OCI-LY7 (cell line): ENCODE measurements around the gene POLR3H. TPM values are rescaled to one million over a fixed set of nuclear protein-coding genes. Genes with fewer than 3 reads are reported as not detected.

ENCODE experiments used
- BruUV-seq: library from RNA; stranded (reverse); fragments of 400-500 nt; replicated peaks from 2 replicates; lab custom pipeline; 2021; lab: Mats Ljungman, UMichigan
- CTCF ChIA-PET: fragments of 300-600 bp; sonication (Branson Sonifier 250); formaldehyde crosslinking; loops from one replicate; lab custom pipeline; 2022; ENCODE audit warnings: antibody characterized with exemption; ENCODE audit not compliant: unreplicated experiment; lab: Charles Lee
- POLR2A ChIA-PET: fragments of 300-600 bp; sonication (Branson Sonifier 250); formaldehyde crosslinking; loops from one replicate; lab custom pipeline; 2022; ENCODE audit warnings: antibody characterized with exemption; lab: Charles Lee
- DNase-seq: peaks from one replicate; pipeline ENCODE4 v3.0.0-alpha.2; 2015; ENCODE audit warnings: low spot score
- H2AFZ ChIP-seq: fragments of 200-600 bp; sonication (generic), shearing (Covaris generic); 2 replicates; pipeline ENCODE4 v1.6.1; 2014; ENCODE audit warnings: mild to moderate bottlenecking, antibody characterized with exemption, low read length, moderate library complexity
- H3K27ac ChIP-seq: fragments of 200-600 bp; sonication (generic); 2 replicates; pipeline ENCODE4 v1.5.1; 2014; ENCODE audit warnings: mixed run types, low read depth, mild to moderate bottlenecking, moderate library complexity, low read length, inconsistent platforms; ENCODE audit not compliant: poor library complexity, severe bottlenecking
- H3K36me3 ChIP-seq: fragments of 200-600 bp; sonication (generic); 2 replicates; pipeline ENCODE4 v1.6.1; 2014; ENCODE audit warnings: mild to moderate bottlenecking, antibody characterized with exemption, low read length, moderate library complexity, mixed read lengths; ENCODE audit not compliant: insufficient read depth
- H3K4me1 ChIP-seq: fragments of 200-600 bp; sonication (generic); 2 replicates; pipeline ENCODE4 v1.5.1; 2014; ENCODE audit warnings: mild to moderate bottlenecking, low read length; ENCODE audit not compliant: insufficient read depth, poor library complexity, severe bottlenecking
- H3K4me2 ChIP-seq: fragments of 200-600 bp; sonication (generic); 2 replicates; pipeline ENCODE4 v1.6.1; 2014; ENCODE audit warnings: mild to moderate bottlenecking, low read length
- H3K4me3 ChIP-seq: fragments of 200-600 bp; sonication (generic); 2 replicates; pipeline ENCODE4 v1.5.1; 2014; ENCODE audit warnings: mild to moderate bottlenecking, low read depth, low read length; ENCODE audit not compliant: poor library complexity, severe bottlenecking
- H3K79me2 ChIP-seq: fragments of 200-600 bp; sonication (generic); 2 replicates; pipeline ENCODE4 v1.6.1; 2016; ENCODE audit warnings: low read depth, mild to moderate bottlenecking, low read length, moderate library complexity, mixed read lengths; ENCODE audit not compliant: insufficient read depth
- H3K9me2 ChIP-seq: fragments of 200-600 bp; sonication (generic); 2 replicates; pipeline ENCODE4 v1.6.1; 2016; ENCODE audit warnings: mild to moderate bottlenecking, low read length, mixed read lengths; ENCODE audit not compliant: insufficient read depth
- H3K9me3 ChIP-seq: fragments of 200-600 bp; sonication (generic); 2 replicates; pipeline ENCODE4 v1.6.1; 2014; ENCODE audit warnings: mild to moderate bottlenecking, mixed run types, low read length, mixed read lengths
- H4K20me1 ChIP-seq: fragments of 200-600 bp; sonication (generic); 2 replicates; pipeline ENCODE4 v1.6.1; 2014; ENCODE audit warnings: mild to moderate bottlenecking, antibody characterized with exemption, low read length, moderate library complexity, mixed read lengths; ENCODE audit not compliant: insufficient read depth
- CTCF ChIP-seq: fragments of 200-600 bp; sonication (generic); conservative IDR thresholded peaks from 2 replicates; pipeline ENCODE4 v1.5.1; 2014; ENCODE audit warnings: mild to moderate bottlenecking, antibody characterized with exemption, low read length, moderate library complexity, mixed read lengths
- EZH2phosphoT487 ChIP-seq: fragments of 200-600 bp; sonication (generic); IDR thresholded peaks from 2 replicates; pipeline ENCODE4 v1.6.1; 2018; ENCODE audit warnings: low read depth, borderline replicate concordance, mild to moderate bottlenecking, mixed run types, antibody characterized with exemption, low read length, moderate library complexity, mixed read lengths
- intact Hi-C: fragments of 100-400 bp; cut with micrococcal nuclease; formaldehyde crosslinking; loops from one replicate; pipeline ENCODE4 v1.10.0; 2022; ENCODE audit not compliant: unreplicated experiment
- total RNA-seq, 2 experiments: library from RNA; depleted of rRNA in 1 of 2; stranded (reverse); fragments of >200 nt in 1 of 2; shearing (Covaris generic) in 1 of 2; gene quantifications; 2 replicates each; pipeline ENCODE4 v1.2.3, GENCODE V29; 2014 to 2022

POLR3H gene
- total RNA-seq, 2 experiments from 2014 or later, result 28.5 to 48.3 TPM

GRCh38 chr22:41511521-41511968, 32.7 kb downstream of the POLR3H start:
- DNase-seq, result no peak
- H3K79me2 ChIP-seq, result no peaks in the 10 kb centered on the region; the same call in 1 of the 2 replicates
- TF ChIP-seq CTCF (no peak), EZH2phosphoT487 (no peak)
- CTCF ChIA-PET, result no interaction called here
- H3K36me3 ChIP-seq, result peaks cover 86% of the 10 kb centered on the region
- H3K4me3 ChIP-seq, result no peak overlapping the region
- POLR2A ChIA-PET, result no interaction called here
- H3K27ac ChIP-seq, result no peak overlapping the region
- no peak overlapping the region for H3K4me2 ChIP-seq
- no peak overlapping the region for H2AFZ ChIP-seq
- intact Hi-C loops, result no loop called here
- H4K20me1 ChIP-seq, result no peaks in the 10 kb centered on the region
- H3K9me3 ChIP-seq, result no peaks in the 10 kb centered on the region
- H3K4me1 ChIP-seq, result no peaks in the 10 kb centered on the region
- no peaks in the 10 kb centered on the region for H3K9me2 ChIP-seq
- no TSS peak for BruUV-seq

- POLR2A ChIA-PET, result no interaction called here
- DNase-seq, result no peak
- no peak overlapping the region for H3K4me2 ChIP-seq
Measured at GRCh38 chr22:41508770-41509170, 35.5 kb downstream of the POLR3H start.

More at GRCh38 chr22:41508770-41509170, 35.5 kb downstream of the POLR3H start:
- CTCF ChIA-PET, result no interaction called here
- Histone ChIP-seq H4K20me1 (no peaks in the 10 kb centered on the region), H3K4me1 (no peaks in the 10 kb centered on the region), H3K9me2 (no peaks in the 10 kb centered on the region), H3K4me3 (no peak overlapping the region), H3K9me3 (no peaks in the 10 kb centered on the region), H3K27ac (no peak overlapping the region), H3K36me3 (peaks cover 79% of the 10 kb centered on the region), H3K79me2 (no peaks in the 10 kb centered on the region; the same call in 1 of the 2 replicates), H2AFZ (no peak overlapping the region)
- intact Hi-C loops, result no loop called here
- TF ChIP-seq CTCF (no peak), EZH2phosphoT487 (no peak)
- BruUV-seq, result no TSS peak
